Measurements from ENCODE around the gene CCDC186.

The CCDC186 gene

GRCh38 chr10:114103284-114103683, 70.7 kb downstream of the CCDC186 start:
- no peak for DNase-seq

- DNase-seq, result no peak
Observed at GRCh38 chr10:114102256-114102655, 71.7 kb downstream of the CCDC186 start.

- DNase-seq, result no peak
Observed at GRCh38 chr10:114100848-114101741, 72.9 kb downstream of the CCDC186 start.

DNA sequence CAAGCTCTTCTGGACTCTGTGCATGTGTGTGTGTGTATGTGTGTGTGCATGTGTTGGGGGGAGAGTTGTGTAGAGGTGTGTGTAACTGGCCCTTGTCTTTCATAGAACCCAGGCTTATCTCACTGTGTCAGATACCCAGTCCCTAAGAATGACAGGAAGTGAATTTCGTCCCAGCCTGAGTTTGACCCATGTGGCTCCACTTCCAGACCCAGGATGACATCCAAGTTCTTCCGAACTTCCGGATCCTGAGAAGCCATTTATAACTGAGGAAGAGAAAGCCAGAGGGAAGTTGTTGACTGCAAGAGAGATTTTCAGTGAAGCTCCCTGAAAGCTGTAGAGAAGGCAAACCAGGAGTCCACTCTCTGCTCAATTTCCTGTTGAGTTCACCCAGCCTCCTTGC, 77.1 kb downstream of the CCDC186 start:
- DNase-seq, result no peak

DNA sequence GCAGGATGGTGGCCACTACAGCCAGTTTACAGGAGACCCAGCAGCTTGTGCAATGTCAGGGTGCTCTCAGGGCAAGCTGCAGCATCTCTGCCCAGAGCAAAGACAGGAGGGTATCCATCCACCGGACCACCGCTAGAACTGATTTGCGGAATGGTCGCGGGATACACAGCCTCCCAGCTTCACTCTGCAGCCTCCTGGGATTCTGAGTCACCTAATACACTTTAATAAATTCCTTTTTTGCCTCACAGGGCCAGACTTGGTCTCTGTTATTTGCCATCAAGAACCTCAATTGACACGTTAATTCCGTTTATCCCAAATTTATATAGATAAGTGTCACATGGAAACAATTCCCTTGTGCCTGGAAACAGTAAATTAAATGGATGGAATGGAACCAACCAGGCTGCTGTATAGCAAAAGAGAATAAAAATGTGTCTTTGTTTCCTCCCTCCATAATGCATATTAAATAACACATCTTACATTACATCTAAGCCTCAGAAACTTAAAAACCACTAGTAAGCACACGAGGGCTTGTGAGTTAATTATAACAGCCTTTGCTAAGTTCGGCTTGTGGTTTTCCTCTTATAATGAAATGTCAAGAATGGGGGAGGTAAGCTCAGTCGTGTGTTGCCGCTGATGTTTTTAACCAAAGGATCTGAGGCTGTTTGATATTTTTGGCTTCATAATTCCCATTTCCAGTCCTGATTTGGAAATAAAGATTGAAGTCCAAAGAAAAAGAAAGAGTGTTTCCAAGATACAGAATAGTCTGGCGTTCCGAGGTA, 78.3 kb downstream of the CCDC186 start:
- no peak for DNase-seq

DNA sequence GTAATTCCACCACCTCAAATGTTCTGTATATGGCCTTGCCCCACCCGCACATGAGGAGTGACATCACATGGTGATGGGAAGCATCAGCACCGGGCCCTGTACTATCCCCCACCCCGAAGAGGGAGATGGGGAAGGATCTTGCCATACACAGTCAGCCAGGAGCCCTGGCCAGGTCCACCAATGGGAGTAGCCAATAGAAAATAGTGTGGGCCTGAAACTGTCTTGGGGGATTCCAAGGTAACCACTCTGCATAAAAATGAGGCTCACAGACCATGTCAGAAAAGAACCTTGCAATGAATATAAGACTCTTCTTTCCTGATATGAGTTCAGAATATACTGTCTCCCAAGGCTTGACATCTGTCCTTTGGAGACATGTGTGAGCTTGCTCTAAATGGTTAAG, 79.2 kb downstream of the CCDC186 start:
- no peak for DNase-seq

- DNase-seq, result no peak
Observed at GRCh38 chr10:114087655-114088054, 86.3 kb downstream of the CCDC186 start.

GRCh38 chr10:114087255-114087654, 86.7 kb downstream of the CCDC186 start:
- DNase-seq, result no peak

- no peak for DNase-seq
Observed at GRCh38 chr10:114084215-114084614, 89.8 kb downstream of the CCDC186 start.

DNA sequence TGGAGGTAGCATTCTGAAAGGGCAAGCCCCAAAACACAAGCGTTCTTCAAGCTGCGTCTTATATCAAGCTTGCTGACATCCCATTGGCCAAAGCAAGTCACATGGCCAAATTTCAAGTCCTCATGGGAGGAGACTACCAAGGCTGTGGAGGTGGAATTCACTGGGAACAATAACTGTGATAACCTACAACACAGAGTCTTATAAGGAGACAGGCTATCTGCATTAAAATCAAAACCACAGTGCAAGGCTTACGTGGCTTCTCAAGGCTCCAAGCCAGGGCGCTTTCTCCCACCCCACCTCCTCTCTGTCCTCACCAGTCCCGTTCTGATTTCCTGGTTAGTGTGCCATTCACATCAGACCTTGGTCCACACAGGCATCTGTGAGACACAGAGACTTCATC, 91.0 kb downstream of the CCDC186 start:
- no peak for DNase-seq

DNA sequence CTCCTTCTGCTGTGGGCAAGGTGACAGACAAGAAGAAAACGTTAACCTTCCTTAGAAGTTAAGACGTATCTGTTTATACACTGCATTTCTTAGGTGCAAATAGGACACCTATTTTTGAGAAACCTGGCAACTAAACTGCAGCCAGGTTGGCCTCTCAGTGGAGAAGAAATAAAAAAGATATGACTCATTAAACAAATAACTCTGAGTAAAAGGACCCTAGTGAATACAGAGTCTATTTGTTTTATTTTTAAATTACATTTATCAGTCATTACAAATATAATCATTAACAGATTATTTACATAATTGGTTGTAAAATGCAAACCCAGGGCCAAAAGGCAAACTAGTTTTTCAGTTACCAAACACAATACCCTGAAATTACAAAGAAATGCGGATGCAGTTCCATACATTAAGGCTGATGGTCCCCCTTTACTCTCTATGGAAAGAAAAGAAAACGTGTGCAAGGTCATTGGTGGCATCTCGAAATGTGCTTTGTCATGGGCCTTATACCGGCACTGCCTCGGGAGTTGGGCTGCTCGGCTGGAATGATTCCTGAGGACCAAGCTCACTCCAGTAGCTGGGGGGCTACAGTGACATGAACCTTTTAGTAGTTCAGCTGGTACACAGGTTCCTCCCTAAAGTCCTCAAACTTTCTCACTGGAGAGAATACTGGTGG, 92.0 kb downstream of the CCDC186 start:
- DNase-seq, result no peak

DNA sequence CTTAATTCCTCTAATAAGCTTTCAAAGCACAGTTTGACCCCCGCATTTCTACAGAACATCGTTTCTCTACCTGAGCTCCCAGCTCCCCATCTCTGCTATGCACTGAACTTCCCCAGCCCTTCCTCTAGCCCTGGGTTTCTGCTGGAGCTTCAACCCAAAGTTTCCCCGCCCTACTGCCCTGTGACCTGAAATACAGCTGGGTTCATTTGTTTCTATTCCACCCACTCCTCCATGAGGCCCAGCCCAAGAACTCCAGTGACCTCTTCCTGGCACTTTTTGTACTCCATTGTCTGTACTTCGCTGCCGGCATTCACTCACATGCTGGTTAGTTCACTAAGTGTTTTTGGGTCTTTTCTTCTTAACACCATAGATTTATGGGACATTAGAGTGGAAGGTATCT, 94.6 kb downstream of the CCDC186 start:
- no peak for DNase-seq

- DNase-seq, result no peak
Observed at GRCh38 chr10:114078346-114078745, 95.7 kb downstream of the CCDC186 start.

DNA sequence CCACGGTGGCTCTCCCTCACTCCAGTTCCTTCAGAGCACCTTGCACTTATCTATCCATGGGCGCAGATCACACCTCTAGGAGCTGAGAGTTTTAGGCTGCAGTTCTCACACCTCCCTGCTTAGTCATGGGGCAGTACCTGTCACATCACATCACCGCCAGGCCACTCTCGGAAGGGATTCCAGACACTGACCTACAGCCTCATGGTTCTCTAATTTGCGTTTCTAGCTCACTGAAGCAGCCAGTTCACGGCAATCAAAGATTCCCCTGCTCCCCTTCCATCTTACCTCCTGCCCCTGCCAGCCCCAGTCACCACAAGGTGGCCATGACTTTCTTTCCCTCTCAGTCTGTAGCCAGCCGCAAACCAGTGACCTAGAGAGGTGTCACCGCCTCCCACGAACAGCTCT, 96.2 kb downstream of the CCDC186 start:
- no peak for DNase-seq

GRCh38 chr10:114077347-114077746, 96.7 kb downstream of the CCDC186 start:
- no peak for DNase-seq

DNA sequence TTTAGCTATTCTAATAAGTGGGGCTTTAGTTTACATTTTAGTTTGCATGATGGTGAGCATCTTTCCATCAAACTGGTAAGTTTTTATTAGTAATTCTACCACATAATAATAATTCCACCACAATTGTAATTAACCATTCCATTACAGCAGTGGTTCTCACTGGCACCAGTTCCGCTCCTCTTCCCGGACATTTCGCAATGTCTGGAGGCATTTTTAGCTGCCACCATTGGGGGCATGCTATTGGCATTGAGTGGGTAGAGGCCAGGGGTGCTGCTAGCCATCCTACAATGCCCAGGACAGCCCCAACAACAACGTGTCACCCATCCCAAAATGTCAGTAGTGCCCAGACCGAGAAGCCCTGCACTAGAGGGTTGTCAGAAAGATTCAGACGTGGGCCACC, 98.9 kb downstream of the CCDC186 start:
- DNase-seq, result no peak

GRCh38 chr10:114073395-114074186, 100.4 kb downstream of the CCDC186 start:
- no peak for DNase-seq

DNA sequence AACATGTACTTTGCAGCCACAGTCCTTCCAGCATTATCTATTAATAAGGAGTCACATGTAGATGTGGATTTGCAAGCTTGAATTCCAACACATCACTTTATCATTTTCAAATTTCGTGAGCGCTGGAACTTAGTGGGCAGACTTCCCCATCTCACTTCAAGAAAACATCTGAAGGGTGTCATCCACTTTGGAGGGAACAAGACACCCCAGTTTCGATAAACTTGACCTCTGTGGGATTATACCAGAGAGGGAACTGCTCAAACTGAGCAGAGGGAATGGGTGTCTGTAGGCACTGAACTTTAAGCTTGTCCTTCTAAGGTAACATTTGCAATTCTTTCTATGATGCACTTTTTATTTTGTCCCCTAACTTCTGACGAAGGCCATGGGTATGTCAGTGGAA, 102.8 kb downstream of the CCDC186 start:
- no peak for DNase-seq

Measured in activated CD4-positive, CD25-positive, alpha-beta regulatory T cell treated with anti-CD3 and anti-CD28 coated beads, Interleukin-2, amount 50 U/mL, for 72 hours (primary cell).